ENCODE measurements around the gene CHST3.
"Not testable (repeated sequence)": the region's sequence is repeated elsewhere in the genome, so short reads cannot be mapped to it uniquely, and the experiment has no call there.

GRCh38 chr10:71977614-71977903, 13.4 kb downstream of the CHST3 start:
- not testable (repeated sequence) for TF ChIP-seq CTCF (conservative IDR thresholded peaks at IDR 0.05; ENCODE audit: low read length); EZH2phosphoT487 (IDR thresholded peaks at IDR 0.05; ENCODE audit: borderline replicate concordance)
